NCI-H2196 treated with DMSO at 0.1 percent for 48 hours (cell line): ENCODE results near the gene RAD51B.
A peak's percentile ranks its signal among the peaks of the same experiment; 100 is the strongest.
"Not testable (repeated sequence)": the region's sequence is repeated elsewhere in the genome, so short reads cannot be mapped to it uniquely, and the experiment has no call there.

Source experiments
- DNase-seq: peaks from one replicate; lab custom pipeline; 2025; ENCODE audit not compliant: unreplicated experiment; lab: John Stamatoyannopoulos, UW

The RAD51B gene

GRCh38 chr14:67819563-67820421 is at the start of gene RAD51B:
RAD51B (plus strand) TSS chr14:67819779.
- DNase-seq = peak; percentile 44

- no peak for DNase-seq
Observed at GRCh38 chr14:67773844-67774377, 45.7 kb upstream of the RAD51B start.

GRCh38 chr14:67776653-67777322 is 42.8 kb upstream of the RAD51B start:
- no peak for DNase-seq

- DNase-seq = no peak
Observed at GRCh38 chr14:67778792-67779191, 40.8 kb upstream of the RAD51B start.

GRCh38 chr14:67782090-67782489 is 37.5 kb upstream of the RAD51B start:
- DNase-seq = no peak

- no peak for DNase-seq
Observed at GRCh38 chr14:67784244-67784823, 35.2 kb upstream of the RAD51B start.

GRCh38 chr14:67785270-67786109 is 34.1 kb upstream of the RAD51B start:
- DNase-seq = no peak

- DNase-seq = no peak
Observed at GRCh38 chr14:67787673-67788072, 31.9 kb upstream of the RAD51B start.

- no peak for DNase-seq
Observed at GRCh38 chr14:67798731-67799130, 20.8 kb upstream of the RAD51B start.

- no peak for DNase-seq
Observed at GRCh38 chr14:67800743-67801142, 18.8 kb upstream of the RAD51B start.

GRCh38 chr14:67806246-67806645 is 13.3 kb upstream of the RAD51B start:
- no peak for DNase-seq

- no peak for DNase-seq
Observed at GRCh38 chr14:67814821-67815220, 4.8 kb upstream of the RAD51B start.

- no peak for DNase-seq
Observed at GRCh38 chr14:67815573-67816225, 3.9 kb upstream of the RAD51B start.

GRCh38 chr14:67816326-67817002 is 3.1 kb upstream of the RAD51B start, which contains the start of gene ZFYVE26:
ZFYVE26 (minus strand) TSS chr14:67816590; CDS start chr14:67815963, 627 bp downstream.
- DNase-seq = peak; percentile 96

GRCh38 chr14:67817750-67818438 is 1.7 kb upstream of the RAD51B start:
- DNase-seq = no peak

- DNase-seq = not testable (repeated sequence)
Observed at GRCh38 chr14:67818476-67818875, 1.1 kb upstream of the RAD51B start.

GRCh38 chr14:67820428-67820971 is 921 bp downstream of the RAD51B start:
- no peak for DNase-seq

- no peak for DNase-seq
Observed at GRCh38 chr14:67821121-67821520, 1.5 kb downstream of the RAD51B start.

- no peak for DNase-seq
Observed at GRCh38 chr14:67831113-67831512, 11.5 kb downstream of the RAD51B start.
